ENCODE data around the gene PTCD2.

Gene PTCD2

GRCh38 chr5:72377910-72378638 lies 57.9 kb downstream of the PTCD2 start:
- no peak overlapping the region for H3K4me3 ChIP-seq
- TF ChIP-seq Cebpa-rat (IDR thresholded peaks at IDR 0.05), result peak in 1 of 11 experiments; percentile 42; a peak in 1 of 22 replicates
- H4K20me1 ChIP-seq, result no peaks in the 10 kb centered on the region
- peak overlapping the region; percentile 26 to 67 (median 45); a peak in 19 of 22 replicates for H3K4me2 ChIP-seq
- peaks cover 0 to 23% (median 18%) of the 10 kb centered on the region in 11 experiments; a peak in 18 of 22 replicates for H3K9me3 ChIP-seq (replicated peaks in 1 of 11)
- no peaks in the 10 kb centered on the region for H3K36me3 ChIP-seq
- no peak overlapping the region for H3K27ac ChIP-seq
- H3K27me3 ChIP-seq, result no peaks in the 10 kb centered on the region
- no peak overlapping the region for H3K9ac ChIP-seq
- peaks cover 49 to 86% (median 62%) of the 10 kb centered on the region in 10 experiments for H3K4me1 ChIP-seq

GRCh38 chr5:72378639-72379289 lies 58.6 kb downstream of the PTCD2 start:
- peaks cover 42 to 79% (median 56%) of the 10 kb centered on the region in 10 experiments for H3K4me1 ChIP-seq
- H3K9me3 ChIP-seq (replicated peaks in 1 of 11), result peaks cover 0 to 23% (median 18%) of the 10 kb centered on the region in 11 experiments; a peak in 18 of 22 replicates
- H3K27ac ChIP-seq, result no peak overlapping the region
- no peak overlapping the region for H3K9ac ChIP-seq
- peak overlapping the region; percentile 23 to 67 (median 45); a peak in 16 of 22 replicates for H3K4me2 ChIP-seq
- no peaks in the 10 kb centered on the region for H4K20me1 ChIP-seq
- no peaks in the 10 kb centered on the region for H3K27me3 ChIP-seq
- H3K36me3 ChIP-seq, result no peaks in the 10 kb centered on the region
- H3K4me3 ChIP-seq, result no peak overlapping the region
- no peak for TF ChIP-seq Cebpa-rat (IDR thresholded peaks at IDR 0.05)

- peak overlapping the region; percentile 36 to 67 (median 59); a peak in 20 of 22 replicates for H3K4me2 ChIP-seq
- no peak overlapping the region for H3K9ac ChIP-seq
- H4K20me1 ChIP-seq, result no peaks in the 10 kb centered on the region
- H3K27me3 ChIP-seq, result no peaks in the 10 kb centered on the region
- TF ChIP-seq Cebpa-rat (IDR thresholded peaks at IDR 0.05), result no peak
- peak overlapping the region in 2 of 11 experiments; percentile 24 to 57; a peak in 3 of 22 replicates for H3K27ac ChIP-seq
- H3K36me3 ChIP-seq, result no peaks in the 10 kb centered on the region
- peaks cover 41 to 72% (median 56%) of the 10 kb centered on the region in 10 experiments for H3K4me1 ChIP-seq
- no peak overlapping the region for H3K4me3 ChIP-seq
- H3K9me3 ChIP-seq (replicated peaks in 1 of 11), result peaks cover 0 to 13% (median 9%) of the 10 kb centered on the region in 11 experiments; a peak in 17 of 22 replicates
Measured at GRCh38 chr5:72379936-72380335, 59.8 kb downstream of the PTCD2 start.

DNA sequence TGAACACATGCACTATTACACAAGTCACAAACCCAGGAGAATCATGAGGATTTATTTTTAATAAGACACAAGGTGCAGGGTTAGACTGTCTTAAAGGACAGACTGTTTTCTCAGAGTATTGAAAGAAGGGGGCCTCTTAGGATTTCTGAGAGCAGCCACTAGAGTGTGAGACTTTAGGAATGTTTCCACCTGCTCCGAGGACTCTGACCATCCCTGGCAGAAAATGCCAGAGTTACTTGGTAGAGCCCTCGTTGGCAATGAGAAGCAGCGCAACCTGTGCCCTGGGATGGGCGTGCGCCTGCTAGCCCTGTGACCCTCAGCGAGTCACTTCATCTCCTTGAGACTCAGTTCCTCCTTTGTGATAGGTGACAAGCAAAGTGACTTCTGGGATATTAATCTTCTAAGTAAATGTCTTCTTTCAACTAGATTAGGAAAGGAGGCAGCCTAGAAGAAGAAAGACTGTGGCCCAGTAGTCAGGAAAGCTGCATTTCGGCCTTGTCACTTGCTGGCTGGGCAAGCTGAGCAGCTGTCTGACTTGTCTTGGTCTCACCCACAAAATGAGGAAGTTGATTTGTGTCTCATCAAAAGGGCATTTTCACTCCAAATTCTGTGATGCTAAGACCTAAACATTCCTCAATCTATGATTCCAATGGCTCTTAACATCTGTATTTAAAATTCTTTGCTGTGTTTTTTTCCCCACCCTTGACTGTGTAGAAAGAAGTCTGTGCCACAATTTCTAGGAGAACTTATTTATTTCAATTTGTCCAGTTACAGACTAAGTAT lies 60.5 kb downstream of the PTCD2 start:
- no peaks in the 10 kb centered on the region for H3K27me3 ChIP-seq
- H3K4me2 ChIP-seq, result peak overlapping the region; percentile 36 to 67 (median 59)
- no peak overlapping the region for H3K4me3 ChIP-seq
- H3K4me1 ChIP-seq, result peaks cover 41 to 65% (median 56%) of the 10 kb centered on the region in 10 experiments
- H3K27ac ChIP-seq, result peak overlapping the region in 7 of 11 experiments; percentile 3 to 57 (median 24); a peak in 7 of 22 replicates
- peak overlapping the region in 2 of 11 experiments; percentile 25 to 40; a peak in 1 of 22 replicates for H3K9ac ChIP-seq
- no peaks in the 10 kb centered on the region for H3K36me3 ChIP-seq
- H4K20me1 ChIP-seq, result no peaks in the 10 kb centered on the region
- no peak for TF ChIP-seq Cebpa-rat (IDR thresholded peaks at IDR 0.05)
- H3K9me3 ChIP-seq (replicated peaks in 1 of 11), result peaks cover 0 to 6% (median 2%) of the 10 kb centered on the region in 11 experiments; a peak in 8 of 22 replicates

DNA sequence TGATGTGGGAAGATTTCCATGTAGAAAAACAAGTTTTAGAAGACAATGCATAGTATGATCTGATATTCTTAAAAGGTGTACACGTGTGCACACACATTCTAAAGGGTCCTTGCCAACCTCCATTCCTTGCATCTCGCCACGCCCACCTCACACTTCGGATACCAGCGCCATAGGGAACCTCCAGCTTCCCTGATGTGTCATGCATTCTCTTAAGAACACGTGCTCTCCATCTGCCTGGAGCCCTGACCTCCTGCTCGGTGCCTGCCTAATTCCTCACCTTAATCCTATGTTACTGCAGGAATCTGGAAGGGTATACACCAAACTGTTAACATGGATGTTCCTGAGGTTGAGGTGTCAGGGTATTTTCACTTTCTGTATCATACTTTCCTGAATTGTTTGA lies 63.1 kb downstream of the PTCD2 start:
- peaks cover 42 to 53% (median 44%) of the 10 kb centered on the region in 10 experiments for H3K4me1 ChIP-seq

DNA sequence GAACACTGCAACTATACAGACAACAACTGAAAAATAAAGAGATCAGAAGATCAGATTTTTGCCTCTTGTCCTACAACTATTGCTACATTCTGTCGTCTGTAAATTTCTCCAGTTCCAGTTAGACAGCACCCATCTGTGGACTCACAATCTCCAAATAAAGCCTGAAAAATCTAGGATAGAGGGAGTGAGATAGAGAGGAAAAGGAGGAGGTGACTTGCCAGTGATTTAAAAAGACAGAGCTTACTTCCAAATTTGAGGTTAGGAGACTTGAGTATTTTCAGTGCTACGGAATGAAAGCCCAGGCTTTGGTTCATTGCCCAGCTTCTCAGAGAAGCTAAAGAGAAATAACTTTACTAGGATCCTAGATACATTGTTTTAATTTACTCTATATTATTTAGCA lies 63.6 kb downstream of the PTCD2 start:
- no peak for TF ChIP-seq Cebpa-rat (IDR thresholded peaks at IDR 0.05)
- Histone ChIP-seq H3K4me3 (no peak overlapping the region), H4K20me1 (no peaks in the 10 kb centered on the region), H3K27ac (no peak overlapping the region), H3K9ac (no peak overlapping the region), H3K4me1 (peaks cover 37 to 49% (median 39%) of the 10 kb centered on the region in 10 experiments), H3K27me3 (no peaks in the 10 kb centered on the region), H3K9me3 (replicated peaks in 1 of 11) (no peaks in the 10 kb centered on the region), H3K4me2 (no peak overlapping the region), H3K36me3 (no peaks in the 10 kb centered on the region)

More for the DNA sequence above, 63.1 kb downstream of the PTCD2 start:
- Histone ChIP-seq H3K27me3 (no peaks in the 10 kb centered on the region), H4K20me1 (no peaks in the 10 kb centered on the region), H3K9ac (no peak overlapping the region), H3K4me3 (no peak overlapping the region), H3K27ac (no peak overlapping the region), H3K4me2 (no peak overlapping the region), H3K9me3 (replicated peaks in 1 of 11) (no peaks in the 10 kb centered on the region), H3K36me3 (no peaks in the 10 kb centered on the region)
- TF ChIP-seq Cebpa-rat (IDR thresholded peaks at IDR 0.05), result no peak

- no peak overlapping the region for H3K4me3 ChIP-seq
- H3K36me3 ChIP-seq, result no peaks in the 10 kb centered on the region
- TF ChIP-seq Cebpa-rat (IDR thresholded peaks at IDR 0.05), result no peak
- H3K27ac ChIP-seq, result peak overlapping the region in 2 of 11 experiments; percentile 8 to 30; a peak in 1 of 22 replicates
- peaks cover 9 to 19% (median 12%) of the 10 kb centered on the region in 10 experiments; a peak in 16 of 20 replicates for H3K4me1 ChIP-seq
- H3K9ac ChIP-seq, result no peak overlapping the region
- no peaks in the 10 kb centered on the region for H4K20me1 ChIP-seq
- no peaks in the 10 kb centered on the region for H3K27me3 ChIP-seq
- H3K4me2 ChIP-seq, result peak overlapping the region; percentile 10 to 69 (median 48); a peak in 17 of 22 replicates
- no peaks in the 10 kb centered on the region for H3K9me3 ChIP-seq (replicated peaks in 1 of 11)
Measured at GRCh38 chr5:72386639-72387038, 66.5 kb downstream of the PTCD2 start.

DNA sequence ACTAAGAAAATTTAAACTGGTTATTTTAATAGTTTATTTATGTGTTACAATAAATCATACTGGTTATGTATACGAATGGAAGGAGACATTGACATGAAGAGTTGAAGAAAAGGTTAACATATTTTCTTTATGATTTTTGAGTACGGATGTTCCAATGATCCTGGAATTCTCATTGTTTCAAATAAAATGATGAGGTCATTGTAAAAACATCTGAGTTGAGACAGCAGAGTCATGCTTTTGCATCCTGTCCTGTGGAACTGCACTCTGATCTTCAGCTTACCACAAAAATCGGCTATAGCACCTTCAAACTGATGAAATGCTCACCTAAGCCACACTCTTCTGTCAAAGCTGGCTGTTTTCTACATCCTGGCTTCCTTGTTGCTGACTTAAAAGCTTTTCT lies 67.8 kb downstream of the PTCD2 start:
- TF ChIP-seq Cebpa-rat (IDR thresholded peaks at IDR 0.05), result no peak
- Histone ChIP-seq H3K4me3 (no peak overlapping the region), H3K4me2 (no peak overlapping the region), H3K36me3 (no peaks in the 10 kb centered on the region), H4K20me1 (no peaks in the 10 kb centered on the region), H3K27ac (no peak overlapping the region), H3K27me3 (no peaks in the 10 kb centered on the region), H3K9me3 (replicated peaks in 1 of 11) (no peaks in the 10 kb centered on the region), H3K4me1 (peaks cover 4 to 17% (median 10%) of the 10 kb centered on the region in 10 experiments; a peak in 16 of 20 replicates), H3K9ac (no peak overlapping the region)
